H9 (cell line): Measurements from ENCODE around the gene EXOC2. TPM values are rescaled to one million over a fixed set of nuclear protein-coding genes. Genes with fewer than 3 reads are reported as not detected.

Experiments used
- DNase-seq: peaks from one replicate; pipeline ENCODE4 v3.0.0-alpha.2; 2017
- H2AFZ ChIP-seq: one replicate; pipeline ENCODE4 v1.6.1; 2013; ENCODE audit warnings: mild to moderate bottlenecking, low read length, control low read depth, moderate library complexity
- H2AK5ac ChIP-seq: 2 replicates; pipeline ENCODE4 v1.6.1; 2013; ENCODE audit warnings: low read length, control low read depth, mixed read lengths; ENCODE audit not compliant: insufficient read length
- H2BK120ac ChIP-seq: one replicate; pipeline ENCODE4 v1.6.1; 2013; ENCODE audit warnings: low read depth, mild to moderate bottlenecking, low read length, control low read depth, inconsistent platforms; ENCODE audit not compliant: poor library complexity, severe bottlenecking
- H2BK12ac ChIP-seq: 2 replicates; pipeline ENCODE4 v1.6.1; 2013; ENCODE audit warnings: low read length, control low read depth, mixed read lengths, low read depth; ENCODE audit not compliant: insufficient read length
- H2BK15ac ChIP-seq: 2 replicates; pipeline ENCODE4 v1.6.1; 2013; ENCODE audit warnings: low read depth, low read length, control low read depth
- H2BK20ac ChIP-seq: one replicate; pipeline ENCODE4 v1.6.1; 2013; ENCODE audit warnings: low read depth, mild to moderate bottlenecking, low read length, control low read depth, inconsistent platforms; ENCODE audit not compliant: poor library complexity, severe bottlenecking
- H2BK5ac ChIP-seq: 2 replicates; pipeline ENCODE4 v1.6.1; 2013; ENCODE audit warnings: low read length, control low read depth, mixed read lengths; ENCODE audit not compliant: insufficient read length
- H3K14ac ChIP-seq: 2 replicates; pipeline ENCODE4 v1.6.1; 2013; ENCODE audit warnings: low read length, control low read depth; ENCODE audit not compliant: insufficient read depth
- H3K18ac ChIP-seq: 2 replicates; pipeline ENCODE4 v1.6.1; 2013; ENCODE audit warnings: low read depth, mild to moderate bottlenecking, mixed read lengths, low read length, control low read depth; ENCODE audit not compliant: insufficient read length
- H3K23ac ChIP-seq: 2 replicates; pipeline ENCODE4 v1.6.1; 2013; ENCODE audit warnings: low read length, control low read depth, mixed read lengths, low read depth; ENCODE audit not compliant: insufficient read length
- H3K23me2 ChIP-seq: 2 replicates; pipeline ENCODE4 v1.6.1; 2013; ENCODE audit warnings: low read depth, mild to moderate bottlenecking, mixed read lengths, low read length, control low read depth; ENCODE audit not compliant: insufficient read length, poor library complexity, severe bottlenecking
- H3K27ac ChIP-seq: 2 replicates; pipeline ENCODE4 v1.5.1; 2013; ENCODE audit warnings: low read length, control low read depth, mixed read lengths, low read depth; ENCODE audit not compliant: insufficient read length
- H3K27me3 ChIP-seq: 2 replicates; pipeline ENCODE4 v1.6.1; 2013; ENCODE audit warnings: low read length, control low read depth, inconsistent platforms; ENCODE audit not compliant: insufficient read depth
- H3K4ac ChIP-seq: 2 replicates; pipeline ENCODE4 v1.6.1; 2013; ENCODE audit warnings: low read depth, mild to moderate bottlenecking, control low read depth, inconsistent platforms, low read length, moderate library complexity
- H3K4me1 ChIP-seq: 2 replicates; pipeline ENCODE4 v1.6.1; 2013; ENCODE audit warnings: low read length, control low read depth, inconsistent platforms; ENCODE audit not compliant: insufficient read depth
- H3K4me2 ChIP-seq: 2 replicates; pipeline ENCODE4 v1.6.1; 2013; ENCODE audit warnings: low read length, control low read depth, mixed read lengths; ENCODE audit not compliant: insufficient read length, insufficient read depth
- H3K56ac ChIP-seq: 2 replicates; pipeline ENCODE4 v1.6.1; 2013; ENCODE audit warnings: low read depth, mild to moderate bottlenecking, mixed read lengths, low read length, control low read depth; ENCODE audit not compliant: insufficient read length
- H3K79me1 ChIP-seq: 2 replicates; pipeline ENCODE4 v1.6.1; 2013; ENCODE audit warnings: low read depth, mild to moderate bottlenecking, moderate library complexity, low read length, control low read depth, inconsistent platforms; ENCODE audit not compliant: insufficient read depth, poor library complexity, severe bottlenecking
- H3K79me2 ChIP-seq: 2 replicates; pipeline ENCODE4 v1.6.1; 2013; ENCODE audit warnings: low read length, control low read depth, inconsistent platforms; ENCODE audit not compliant: insufficient read depth
- H3K9ac ChIP-seq: 2 replicates; pipeline ENCODE4 v1.6.1; 2013; ENCODE audit warnings: low read length, control low read depth, mixed read lengths; ENCODE audit not compliant: insufficient read length; ENCODE audit errors: extremely low read depth
- H3K9me3 ChIP-seq: one replicate; pipeline ENCODE4 v1.6.1; 2013; ENCODE audit warnings: low read depth, low read length, inconsistent platforms; ENCODE audit not compliant: control insufficient read depth
- H3T11ph ChIP-seq: one replicate; pipeline ENCODE4 v1.6.1; 2013; ENCODE audit warnings: mild to moderate bottlenecking, low read length, control low read depth, inconsistent platforms
- H4K20me1 ChIP-seq: one replicate; pipeline ENCODE4 v1.6.1; 2013; ENCODE audit not compliant: control insufficient read depth, insufficient read length, insufficient read depth
- H4K5ac ChIP-seq: 2 replicates; pipeline ENCODE4 v1.6.1; 2013; ENCODE audit warnings: low read depth, mild to moderate bottlenecking, mixed read lengths, low read length, control low read depth; ENCODE audit not compliant: insufficient read length
- H4K8ac ChIP-seq: replicated peaks from 2 replicates; pipeline ENCODE4 v1.6.1; 2013; ENCODE audit warnings: low read length, control low read depth, mixed read lengths, low read depth; ENCODE audit not compliant: insufficient read length
- H4K91ac ChIP-seq: 2 replicates; pipeline ENCODE4 v1.6.1; 2013; ENCODE audit warnings: low read depth, mild to moderate bottlenecking, moderate library complexity, mixed read lengths, low read length, control low read depth; ENCODE audit not compliant: insufficient read length
- H3K27ac Mint-ChIP-seq, 3 experiments: 2 replicates in 2 of 3; 3 replicates in 1 of 3; pipeline ENCODE4 v1.8.0; 2020 to 2021; ENCODE audit warnings: mixed read lengths in 3 of 3, mild to moderate bottlenecking in 1 of 3, moderate library complexity in 1 of 3
- H3K27me3 Mint-ChIP-seq: 2 replicates; pipeline ENCODE4 v1.8.0; 2021; ENCODE audit warnings: low read depth, mild to moderate bottlenecking, moderate library complexity, mixed read lengths
- H3K36me3 Mint-ChIP-seq, 3 experiments: 2 replicates in 2 of 3; 3 replicates in 1 of 3; pipeline ENCODE4 v1.8.0; 2020 to 2021; ENCODE audit warnings: low read depth in 3 of 3, mixed read lengths in 3 of 3; ENCODE audit not compliant: insufficient read depth in 1 of 3
- H3K4me1 Mint-ChIP-seq, 2 experiments: 2 replicates each; pipeline ENCODE4 v1.8.0; 2020; ENCODE audit warnings: mixed read lengths in 2 of 2
- H3K4me3 Mint-ChIP-seq, 2 experiments: 2 replicates in 1 of 2; 3 replicates in 1 of 2; pipeline ENCODE4 v1.8.0; 2020 to 2021; ENCODE audit warnings: mild to moderate bottlenecking in 2 of 2, mixed read lengths in 2 of 2, moderate library complexity in 1 of 2
- H3K9me3 Mint-ChIP-seq, 2 experiments: 2 replicates in 1 of 2; 3 replicates in 1 of 2; pipeline ENCODE4 v1.8.0; 2020; ENCODE audit warnings: mild to moderate bottlenecking in 2 of 2, mixed read lengths in 2 of 2, moderate library complexity in 1 of 2
- CTCF ChIP-seq: fragments of 200-600 bp; sonication (generic); conservative IDR thresholded peaks from 3 replicates; pipeline ENCODE4 v1.8.0; 2021; ENCODE audit warnings: antibody characterized with exemption, mild to moderate bottlenecking
- total RNA-seq: library from RNA; stranded (reverse); gene quantifications from 2 replicates; pipeline ENCODE4 v1.2.1, GENCODE V29; 2021

Gene EXOC2
- total RNA-seq, 1 experiment from 2014 or later = 29.9 TPM

- Histone ChIP-seq H3K79me2 (peaks cover 6% of the 10 kb centered on the region; the same call in 1 of the 2 replicates), H3K27ac (no peak overlapping the region), H3K79me1 (no peaks in the 10 kb centered on the region), H3K18ac (no peak overlapping the region), H4K91ac (no peak overlapping the region), H3K23ac (no peak overlapping the region), H4K20me1 (no peaks in the 10 kb centered on the region), H3K4me2 (no peak overlapping the region), H4K5ac (no peak overlapping the region), H4K8ac (no peak overlapping the region), H3K4me1 (peaks cover 6% of the 10 kb centered on the region; the same call in 1 of the 2 replicates), H3K27me3 (no peaks in the 10 kb centered on the region), H2AK5ac (no peak overlapping the region), H3T11ph (no peak overlapping the region), H2BK5ac (no peak overlapping the region), H3K9me3 (no peaks in the 10 kb centered on the region), H2BK15ac (no peak overlapping the region), H3K23me2 (no peaks in the 10 kb centered on the region), H3K9ac (no peak overlapping the region), H3K56ac (no peak overlapping the region), H2BK20ac (no peak overlapping the region), H3K4ac (no peak overlapping the region), H2AFZ (no peak overlapping the region), H3K14ac (no peak overlapping the region), H2BK120ac (no peak overlapping the region), H2BK12ac (no peak overlapping the region)
- Mint-ChIP-seq H3K4me1 (peaks cover 25 to 35% of the 10 kb centered on the region in 2 experiments), H3K36me3 (peaks cover 0 to 18% (median 9%) of the 10 kb centered on the region in 3 experiments; a peak in 5 of 7 replicates), H3K27me3 (no peaks in the 10 kb centered on the region), H3K4me3 (no peak overlapping the region), H3K27ac (no peak overlapping the region), H3K9me3 (peaks cover 6 to 14% of the 10 kb centered on the region in 2 experiments)
- no peak for TF ChIP-seq CTCF
- DNase-seq = no peak
These were observed 50.1 kb downstream of the EXOC2 start for GRCh38 chr6:642805-643204.
